OCI-LY3 (cell line): ENCODE results near the gene FRMD8.

Source experiments
- CTCF ChIP-seq: fragments of 200-600, 300-600 bp; sonication (generic); IDR thresholded peaks from 2 replicates; pipeline ENCODE4 v1.5.1; 2014; ENCODE audit warnings: antibody characterized with exemption, low read length, low read depth
- EZH2phosphoT487 ChIP-seq: fragments of 200-600 bp; shearing (Covaris generic); IDR thresholded peaks from 2 replicates; pipeline ENCODE4 v1.6.1; 2018; ENCODE audit warnings: antibody characterized with exemption, mixed run types, low read depth

- TF ChIP-seq CTCF (no peak), EZH2phosphoT487 (no peak)
Measured at GRCh38 chr11:65390099-65390941, 3.9 kb downstream of the FRMD8 start.
